Stimulated activated CD8-positive, alpha-beta memory T cell treated with anti-CD3 and anti-CD28 coated beads, Interleukin-4, amount 100 ng/mL, for 1 hour (primary cell): ENCODE results near the gene MRNIP.
A peak's percentile ranks its signal among the peaks of the same experiment; 100 is the strongest.
"Not testable (repeated sequence)": the region's sequence is repeated elsewhere in the genome, so short reads cannot be mapped to it uniquely, and the experiment has no call there.

Experiments used
- DNase-seq, 2 donors: peaks; one replicate each; pipeline ENCODE4 v3.0.0-alpha.2; 2020; ENCODE audit warnings: low read depth in 2 of 2, low spot score in 1 of 2

Gene MRNIP

DNA sequence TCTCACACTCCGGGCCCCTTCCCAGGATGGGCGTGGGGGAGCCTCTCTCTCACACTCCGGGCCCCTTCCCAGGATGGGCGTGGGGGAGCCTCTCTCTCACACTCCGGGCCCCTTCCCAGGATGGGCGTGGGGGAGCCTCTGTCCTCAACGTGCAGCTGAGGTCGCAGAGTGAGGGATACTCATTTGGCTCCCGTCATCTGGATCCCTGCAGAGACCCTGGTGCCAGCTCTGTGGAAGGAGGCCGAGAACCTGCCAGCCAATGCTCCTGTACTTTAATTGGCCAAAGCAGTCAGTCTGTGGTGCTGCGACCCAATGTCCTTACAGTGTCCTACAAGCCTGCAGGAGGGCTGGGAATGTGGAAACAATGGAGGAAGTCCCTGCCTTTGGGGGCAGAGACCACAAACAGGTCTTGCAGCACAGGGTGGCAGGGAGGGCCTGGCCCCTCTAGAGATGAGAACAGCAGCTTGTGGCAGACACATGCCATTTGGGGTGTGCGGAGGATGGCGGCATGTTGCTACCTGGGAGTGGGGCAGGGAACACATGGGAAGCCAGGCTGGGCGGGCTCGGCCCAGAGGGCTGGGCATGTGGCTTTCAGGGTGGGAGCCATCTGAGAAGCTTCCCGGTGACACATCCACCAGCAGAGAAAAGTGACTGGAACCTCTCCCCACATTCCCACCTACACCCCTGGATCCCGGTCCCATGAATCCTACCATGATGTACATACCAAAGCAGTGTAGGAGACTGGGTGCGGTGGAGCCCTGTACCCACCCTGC lies 13.6 kb upstream of the MRNIP start:
- DNase-seq: no peak

GRCh38 chr5:179871533-179871932 lies 12.9 kb upstream of the MRNIP start:
- not testable (repeated sequence) for DNase-seq

DNA sequence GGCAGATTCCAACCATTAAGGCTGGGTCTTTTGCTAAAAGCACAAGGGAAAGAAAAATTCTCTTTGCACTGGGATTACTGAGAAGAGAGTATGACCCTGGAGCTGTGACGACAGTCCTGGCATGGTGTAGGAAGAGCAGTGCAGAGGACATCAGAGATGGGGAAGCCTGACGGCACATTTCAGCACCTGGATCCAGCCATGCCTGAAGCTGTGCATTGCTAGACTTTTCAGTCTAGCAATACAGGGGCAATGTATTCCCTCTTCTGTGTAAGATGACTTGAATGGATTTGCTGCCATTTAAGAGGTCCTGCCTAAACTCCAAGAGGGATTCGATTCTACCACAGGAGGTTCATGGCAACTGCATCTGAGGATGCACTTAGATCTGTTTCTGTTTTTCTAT lies 12.3 kb upstream of the MRNIP start:
- DNase-seq: no peak

GRCh38 chr5:179870403-179870903 lies 11.8 kb upstream of the MRNIP start:
- no peak for DNase-seq

GRCh38 chr5:179869641-179870402 lies 11.2 kb upstream of the MRNIP start:
- DNase-seq: no peak

GRCh38 chr5:179869101-179869500 lies 10.5 kb upstream of the MRNIP start:
- no peak for DNase-seq

DNA sequence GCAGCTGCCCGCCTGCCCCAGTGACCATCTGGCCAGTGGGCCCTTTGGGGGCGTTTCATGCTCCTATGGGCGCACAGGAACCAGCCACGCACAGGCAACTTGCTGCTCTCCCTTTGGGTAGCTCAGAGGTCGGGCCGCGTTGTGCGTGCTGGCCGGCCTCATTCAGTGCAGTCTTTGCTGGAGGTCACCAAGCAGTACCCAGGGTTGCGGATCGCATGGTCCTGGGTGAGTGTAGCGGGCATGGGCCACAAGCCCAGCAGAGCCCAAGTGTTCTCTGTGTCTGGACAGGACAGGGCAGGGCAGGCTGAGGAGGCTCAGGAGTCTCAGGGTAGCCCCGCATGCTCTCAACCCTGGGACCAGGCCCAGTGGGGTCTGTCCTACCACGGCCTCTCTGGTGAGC lies 9.9 kb upstream of the MRNIP start:
- no peak for DNase-seq

GRCh38 chr5:179867476-179867875 lies 8.9 kb upstream of the MRNIP start:
- no peak for DNase-seq

- no peak for DNase-seq
Measured at GRCh38 chr5:179867079-179867465, 8.5 kb upstream of the MRNIP start.

- no peak for DNase-seq
Measured at GRCh38 chr5:179866241-179867078, 7.8 kb upstream of the MRNIP start.

- no peak for DNase-seq
Measured at GRCh38 chr5:179865491-179866240, 7.0 kb upstream of the MRNIP start.

DNA sequence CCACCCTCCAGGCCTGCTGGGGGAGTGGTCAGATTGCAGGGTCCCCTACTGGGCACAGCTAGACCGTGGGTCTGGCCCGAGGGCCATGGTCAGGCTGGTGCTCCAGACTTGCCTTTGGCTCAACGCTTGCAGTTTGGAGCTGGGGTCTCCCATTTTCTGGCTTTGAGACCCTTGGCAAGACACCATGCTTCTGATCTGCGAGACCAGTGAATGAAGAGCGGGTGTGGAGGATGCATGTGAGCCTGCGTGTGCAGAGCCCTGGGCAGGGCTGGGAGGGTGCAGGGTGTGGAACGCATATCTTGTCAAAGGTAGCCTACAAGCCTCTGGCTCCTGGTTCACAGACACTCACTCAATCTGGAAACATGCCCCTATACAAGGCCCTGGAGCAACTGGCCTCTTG lies 6.1 kb upstream of the MRNIP start:
- no peak for DNase-seq

GRCh38 chr5:179863449-179864085 lies 5.0 kb upstream of the MRNIP start:
- no peak for DNase-seq

DNA sequence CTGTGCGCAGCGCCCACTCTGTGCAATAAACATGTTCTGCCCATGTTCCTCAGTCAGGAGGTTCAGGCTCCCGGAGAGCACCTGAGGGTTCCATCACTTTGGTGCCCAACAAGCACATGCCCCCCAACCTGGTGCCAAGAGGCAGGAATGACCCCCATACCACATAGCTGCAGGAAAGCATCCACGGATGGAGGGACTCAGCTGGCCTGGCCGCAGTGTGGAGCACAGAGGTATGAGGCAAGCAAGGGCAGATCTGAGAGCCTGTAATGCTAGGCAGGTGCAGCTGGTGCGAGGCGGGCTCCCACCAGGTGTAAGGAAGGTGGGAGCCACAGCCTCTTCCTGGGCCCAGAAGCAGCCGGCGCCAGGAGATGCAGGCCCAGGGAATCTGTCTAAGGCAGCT lies 4.3 kb upstream of the MRNIP start:
- no peak for DNase-seq

- no peak for DNase-seq
Measured at GRCh38 chr5:179862296-179862695, 3.7 kb upstream of the MRNIP start.

GRCh38 chr5:179860301-179860700 lies 1.7 kb upstream of the MRNIP start:
- DNase-seq: no peak

DNA sequence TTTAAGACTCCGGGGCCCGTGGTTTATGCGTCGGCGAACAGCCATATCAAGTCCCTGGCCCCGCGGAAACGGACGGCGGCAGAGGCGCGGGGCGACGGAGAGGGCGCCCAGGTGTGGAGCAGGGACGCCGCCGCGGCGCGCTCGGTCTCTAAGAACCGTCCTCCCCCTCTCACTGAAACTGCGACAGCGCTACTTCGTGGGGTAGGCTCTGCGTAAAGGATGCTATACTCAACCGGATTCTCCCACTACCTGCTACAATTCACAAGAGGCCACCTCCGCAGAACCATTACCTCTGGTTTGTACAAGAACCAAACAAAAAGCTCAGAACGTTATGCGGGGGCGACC lies 404 bp downstream of the MRNIP start:
- peak; percentile 10 to 15 for DNase-seq

DNA sequence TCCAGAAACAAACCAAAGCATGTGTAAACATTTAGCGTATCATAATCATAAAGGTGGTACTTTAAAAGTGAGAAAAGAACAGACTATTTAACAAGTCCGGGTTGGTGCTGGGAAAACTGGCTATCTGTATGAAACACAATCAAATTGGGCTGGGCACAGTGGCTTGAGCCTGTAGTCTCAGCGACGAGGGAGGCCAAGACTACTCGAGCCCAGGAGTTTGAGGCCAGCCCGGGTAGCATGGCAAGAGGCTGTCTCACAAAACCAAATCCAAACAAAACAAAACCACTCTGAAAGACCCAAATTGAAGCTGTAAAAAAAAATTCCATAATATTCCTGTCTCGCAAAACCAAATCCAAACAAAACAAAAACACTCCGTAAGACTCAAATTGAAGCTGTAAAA lies 4.3 kb downstream of the MRNIP start:
- no peak for DNase-seq

- DNase-seq: no peak
Measured at GRCh38 chr5:179852993-179853547, 5.5 kb downstream of the MRNIP start.

DNA sequence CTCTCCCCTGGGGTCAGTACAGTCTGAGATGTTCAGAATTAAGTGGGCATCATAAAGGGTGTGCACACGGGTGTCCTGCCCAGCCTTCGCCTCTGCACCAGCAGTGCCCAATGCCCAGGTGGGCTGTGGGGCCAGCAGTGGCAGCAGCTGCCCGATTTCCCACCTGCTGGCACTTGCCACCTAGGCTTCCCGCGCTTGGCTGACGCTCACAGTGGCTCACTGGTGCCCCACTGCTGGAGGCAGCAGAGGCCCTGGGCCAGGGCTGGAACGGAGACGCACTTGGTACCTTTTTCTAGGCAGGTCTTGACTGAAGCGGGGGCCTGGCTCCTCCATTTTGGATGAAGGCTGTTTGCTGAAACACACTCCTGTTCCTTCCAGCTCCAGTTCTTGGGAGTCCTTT lies 17.0 kb downstream of the MRNIP start:
- DNase-seq: no peak
